Naive thymus-derived CD4-positive, alpha-beta T cell (primary cell): ENCODE data around the gene EIF3CL. TPM values are rescaled to one million over a fixed set of nuclear protein-coding genes. Genes with fewer than 3 reads are reported as not detected.
A peak's percentile ranks its signal among the peaks of the same experiment; 100 is the strongest.
"Not testable (repeated sequence)": the region's sequence is repeated elsewhere in the genome, so short reads cannot be mapped to it uniquely, and the experiment has no call there.

ENCODE experiments used
- ATAC-seq: fragments of 150-1000 bp; cut with Tn5 transposase; 2 replicates; pipeline ENCODE4 v1.10.0; 2021; ENCODE audit warnings: mild to moderate bottlenecking, moderate library complexity
- CTCF ChIA-PET: fragments of 350-600 bp; sonication (Branson Sonifier 250); formaldehyde crosslinking; loops from one replicate; lab custom pipeline; 2021; ENCODE audit warnings: antibody characterized with exemption; lab: Charles Lee
- POLR2A ChIA-PET: fragments of 350-600 bp; sonication (Branson Sonifier 250); formaldehyde crosslinking; loops from one replicate; lab custom pipeline; 2021; ENCODE audit warnings: antibody characterized with exemption, inconsistent platforms; lab: Charles Lee
- DNase-seq, 9 donors: peaks; one replicate each; pipeline versions ENCODE4 v3.0.0 to v3.0.0-alpha.2; 2020 to 2022; ENCODE audit warnings: mixed read lengths in 1 of 9
- H3K27ac ChIP-seq: one replicate; pipeline ENCODE4 v1.7.0; 2013; ENCODE audit warnings: mild to moderate bottlenecking, low read depth, low read length, moderate library complexity
- H3K27me3 ChIP-seq, 2 donors: one replicate each; pipeline ENCODE4 v1.7.0; 2013; ENCODE audit warnings: low read length in 2 of 2, mild to moderate bottlenecking in 2 of 2, moderate library complexity in 2 of 2; ENCODE audit not compliant: control insufficient read depth in 2 of 2, insufficient read depth in 2 of 2
- H3K36me3 ChIP-seq, 3 experiments: 1 replicate in 2 of 3; 2 replicates in 1 of 3; pipeline ENCODE4 v1.7.0; 2013; ENCODE audit warnings: low read length in 3 of 3, mild to moderate bottlenecking in 3 of 3, moderate library complexity in 1 of 3; ENCODE audit not compliant: insufficient read depth in 3 of 3, control insufficient read depth in 2 of 3
- H3K4me1 ChIP-seq, 2 donors: one replicate each; pipeline ENCODE4 v1.7.0; 2013; ENCODE audit warnings: low read length in 2 of 2, mild to moderate bottlenecking in 2 of 2, moderate library complexity in 1 of 2; ENCODE audit not compliant: control insufficient read depth in 2 of 2, insufficient read depth in 2 of 2
- H3K4me3 ChIP-seq: 2 replicates; pipeline ENCODE4 v1.7.0; 2013; ENCODE audit warnings: mild to moderate bottlenecking, low read length
- H3K9me3 ChIP-seq, 3 experiments: 1 replicate in 2 of 3; 2 replicates in 1 of 3; pipeline ENCODE4 v1.7.0; 2013; ENCODE audit warnings: low read length in 3 of 3; ENCODE audit not compliant: control insufficient read depth in 2 of 3
- H3K27ac Mint-ChIP-seq, 9 donors: one replicate each; pipeline ENCODE4 v1.8.0; 2020 to 2022; ENCODE audit warnings: mixed read lengths in 9 of 9, mild to moderate bottlenecking in 8 of 9, moderate library complexity in 5 of 9, inconsistent platforms in 2 of 9
- H3K27me3 Mint-ChIP-seq, 5 donors: one replicate each; pipeline ENCODE4 v1.8.0; 2021 to 2022; ENCODE audit warnings: mixed read lengths in 5 of 5, mild to moderate bottlenecking in 1 of 5
- H3K36me3 Mint-ChIP-seq, 5 donors: one replicate each; pipeline ENCODE4 v1.8.0; 2020 to 2022; ENCODE audit warnings: mixed read lengths in 5 of 5, mild to moderate bottlenecking in 3 of 5, inconsistent platforms in 1 of 5
- H3K4me1 Mint-ChIP-seq, 7 donors: one replicate each; pipeline ENCODE4 v1.8.0; 2020 to 2022; ENCODE audit warnings: mixed read lengths in 7 of 7, mild to moderate bottlenecking in 3 of 7, inconsistent platforms in 1 of 7
- H3K4me3 Mint-ChIP-seq, 10 donors: one replicate each; pipeline ENCODE4 v1.8.0; 2020 to 2022; ENCODE audit warnings: mild to moderate bottlenecking in 10 of 10, mixed read lengths in 10 of 10, moderate library complexity in 6 of 10, inconsistent platforms in 2 of 10
- H3K9me3 Mint-ChIP-seq, 11 donors: one replicate each; pipeline ENCODE4 v1.8.0; 2020 to 2022; ENCODE audit warnings: mixed read lengths in 11 of 11, mild to moderate bottlenecking in 4 of 11, inconsistent platforms in 1 of 11, moderate library complexity in 1 of 11
- intact Hi-C, 2 donors: fragments of 100-400 bp; cut with micrococcal nuclease; formaldehyde crosslinking; loops; one replicate each; pipeline ENCODE4 v1.15.1; 2023
- polyA plus RNA-seq, 2 donors: library from polyadenylated mRNA; unstranded; fragments of 300-500 nt; fragmentation: Illumina TruSeq; gene quantifications; one replicate each; pipeline ENCODE4 v1.2.3, GENCODE V29; 2021
- total RNA-seq, 6 experiments: library from RNA in 5 of 6; stranded (reverse) in 5 of 6; gene quantifications; 1 replicate in 5 of 6; 2 replicates in 1 of 6; pipeline ENCODE4 v1.2.3 and lab custom pipeline; 2021 to 2026

EIF3CL gene
- total and polyA plus RNA-seq, 7 experiments from 2014 or later, result 14.4 to 78.4 (median 37.0) TPM

DNA sequence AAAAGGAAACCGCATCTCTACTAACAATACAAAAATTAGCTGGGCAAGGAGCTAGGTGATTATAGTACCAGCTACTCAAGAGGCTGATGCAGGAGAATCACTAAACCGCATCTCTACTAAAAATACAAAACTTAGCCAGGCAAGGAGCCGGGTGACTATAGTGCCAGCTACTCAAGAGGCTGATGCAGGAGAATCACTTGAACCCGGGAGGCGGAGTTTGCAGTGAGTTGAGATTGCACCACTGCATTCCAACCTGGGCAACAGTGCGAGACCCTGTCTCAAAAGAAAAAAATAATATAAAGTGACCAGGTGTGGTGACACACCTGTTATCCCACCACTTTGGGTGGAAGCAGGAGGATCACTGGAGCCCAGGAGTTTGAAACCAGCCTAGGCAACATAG, 65.4 kb downstream of the EIF3CL start:
- H3K27me3 Mint-ChIP-seq, H3K4me1 Mint-ChIP-seq, H3K27ac ChIP-seq, H3K27me3 ChIP-seq, H3K4me1 ChIP-seq, H3K9me3 Mint-ChIP-seq, H3K9me3 ChIP-seq, DNase-seq, POLR2A ChIA-PET, H3K27ac Mint-ChIP-seq, H3K36me3 ChIP-seq, H3K4me3 Mint-ChIP-seq, intact Hi-C loops, ATAC-seq, H3K4me3 ChIP-seq, H3K36me3 Mint-ChIP-seq, CTCF ChIA-PET: not testable (repeated sequence)

DNA sequence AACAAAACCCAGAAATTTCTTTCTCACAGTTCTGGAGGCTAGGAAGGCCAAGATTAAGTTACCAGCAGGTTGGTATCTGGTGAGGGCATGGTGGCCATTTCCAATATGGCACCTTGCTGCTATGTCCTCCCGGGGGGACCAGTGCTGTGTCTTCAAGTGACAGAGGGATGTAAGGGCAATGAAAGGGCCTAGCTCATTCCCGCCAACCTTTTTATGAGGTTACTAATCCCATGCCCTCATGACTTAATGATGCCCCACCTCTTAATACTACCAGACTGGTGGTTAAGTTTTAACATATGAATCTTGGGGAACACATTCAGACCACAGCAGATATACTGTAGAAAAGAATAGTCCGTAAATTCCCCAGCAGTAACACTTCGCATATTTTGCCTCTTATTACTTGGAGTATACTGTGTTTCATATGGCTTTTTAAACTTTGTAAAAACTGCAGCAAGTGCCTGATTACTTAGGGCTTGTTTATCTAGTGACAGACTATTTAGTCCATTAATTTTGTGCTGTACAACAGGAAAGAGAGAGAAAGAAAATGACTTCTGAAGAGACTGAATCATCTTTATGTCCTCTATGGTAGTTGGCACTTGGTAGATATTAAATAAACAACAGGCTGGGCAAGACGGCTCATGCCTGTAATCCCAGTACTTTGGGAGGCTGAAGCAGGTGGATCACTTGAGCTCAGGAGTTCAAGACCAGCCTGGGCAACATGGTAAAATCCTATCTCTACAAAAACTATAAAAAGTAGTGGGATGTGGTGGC, 66.5 kb downstream of the EIF3CL start:
- POLR2A ChIA-PET, DNase-seq, H3K36me3 Mint-ChIP-seq, H3K4me1 Mint-ChIP-seq, CTCF ChIA-PET, H3K9me3 ChIP-seq, H3K36me3 ChIP-seq, H3K27me3 Mint-ChIP-seq, H3K4me1 ChIP-seq, H3K4me3 Mint-ChIP-seq, H3K27ac Mint-ChIP-seq, ATAC-seq, H3K4me3 ChIP-seq, H3K9me3 Mint-ChIP-seq, H3K27me3 ChIP-seq, H3K27ac ChIP-seq, intact Hi-C loops: not testable (repeated sequence)

DNA sequence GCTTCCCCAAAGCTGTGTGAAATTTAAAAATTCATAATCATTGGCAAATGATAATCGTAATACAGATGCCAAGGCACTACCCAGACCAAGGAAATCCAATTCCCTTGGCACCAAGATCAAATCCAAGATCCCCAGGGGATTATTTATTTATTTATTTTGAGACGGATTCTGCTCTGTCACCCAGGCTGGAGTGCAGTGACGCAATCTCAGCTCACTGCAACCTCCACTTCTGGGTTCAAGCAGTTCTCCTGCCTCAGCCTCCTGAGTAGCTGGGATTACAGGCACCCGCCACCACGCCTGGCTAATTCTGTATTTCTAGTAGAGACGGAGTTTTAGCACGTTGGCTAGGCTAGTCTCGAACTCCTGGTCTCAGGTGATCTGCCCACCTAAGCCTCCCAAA, 68.0 kb downstream of the EIF3CL start:
- H3K9me3 Mint-ChIP-seq, H3K27ac Mint-ChIP-seq, CTCF ChIA-PET, H3K27me3 Mint-ChIP-seq, H3K4me3 Mint-ChIP-seq, H3K36me3 Mint-ChIP-seq, H3K4me3 ChIP-seq, ATAC-seq, H3K9me3 ChIP-seq, intact Hi-C loops, H3K27me3 ChIP-seq, H3K27ac ChIP-seq, H3K36me3 ChIP-seq, POLR2A ChIA-PET, H3K4me1 ChIP-seq, H3K4me1 Mint-ChIP-seq, DNase-seq: not testable (repeated sequence)

DNA sequence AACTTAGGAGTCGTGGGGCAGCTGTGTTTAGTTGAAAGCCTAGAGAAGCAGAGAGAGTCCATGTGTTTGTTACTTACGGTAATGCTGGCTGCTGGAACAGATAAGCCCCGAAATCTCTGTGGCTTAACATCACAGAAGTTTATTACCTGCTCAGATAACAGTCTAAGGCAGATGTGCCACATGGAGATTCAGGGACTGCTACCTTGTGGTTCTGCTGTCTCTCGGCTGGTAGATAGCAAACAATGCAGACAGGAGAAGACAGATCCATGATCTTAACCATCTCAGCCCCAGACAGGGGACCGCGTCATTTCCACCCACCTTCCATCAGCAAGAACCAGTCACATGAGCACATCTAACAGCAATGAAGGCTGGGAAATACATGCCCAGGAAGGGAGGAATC, 71.0 kb downstream of the EIF3CL start:
- H3K4me1 ChIP-seq, H3K4me1 Mint-ChIP-seq, H3K27ac ChIP-seq, intact Hi-C loops, H3K36me3 Mint-ChIP-seq, H3K4me3 ChIP-seq, H3K9me3 ChIP-seq, H3K27me3 ChIP-seq, DNase-seq, H3K36me3 ChIP-seq, POLR2A ChIA-PET, ATAC-seq, CTCF ChIA-PET, H3K4me3 Mint-ChIP-seq, H3K27me3 Mint-ChIP-seq, H3K9me3 Mint-ChIP-seq, H3K27ac Mint-ChIP-seq: not testable (repeated sequence)

DNA sequence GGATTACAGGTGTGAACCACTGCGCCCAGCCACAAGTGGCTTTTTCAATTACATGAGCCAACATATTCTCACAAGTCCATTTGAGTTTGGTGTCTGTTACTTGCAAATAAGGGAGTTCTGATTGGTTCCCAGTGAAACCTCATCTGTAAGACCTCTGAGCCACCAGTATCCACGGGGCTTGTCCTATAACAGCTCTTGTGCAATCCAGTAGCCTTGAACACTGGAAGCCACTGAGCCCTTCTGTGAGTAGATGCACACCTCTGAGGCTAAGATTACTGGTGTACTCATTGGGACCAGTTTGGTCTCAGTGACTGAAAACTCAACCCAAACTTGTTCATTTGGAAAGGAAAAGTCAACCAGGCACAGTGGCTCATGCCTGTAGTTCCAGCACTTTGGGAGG, 72.7 kb downstream of the EIF3CL start:
- DNase-seq, H3K27me3 ChIP-seq, ATAC-seq, H3K4me1 Mint-ChIP-seq, H3K9me3 ChIP-seq, POLR2A ChIA-PET, H3K4me1 ChIP-seq, H3K4me3 Mint-ChIP-seq, H3K4me3 ChIP-seq, H3K27ac Mint-ChIP-seq, H3K36me3 ChIP-seq, H3K36me3 Mint-ChIP-seq, CTCF ChIA-PET, intact Hi-C loops, H3K27ac ChIP-seq, H3K9me3 Mint-ChIP-seq, H3K27me3 Mint-ChIP-seq: not testable (repeated sequence)

DNA sequence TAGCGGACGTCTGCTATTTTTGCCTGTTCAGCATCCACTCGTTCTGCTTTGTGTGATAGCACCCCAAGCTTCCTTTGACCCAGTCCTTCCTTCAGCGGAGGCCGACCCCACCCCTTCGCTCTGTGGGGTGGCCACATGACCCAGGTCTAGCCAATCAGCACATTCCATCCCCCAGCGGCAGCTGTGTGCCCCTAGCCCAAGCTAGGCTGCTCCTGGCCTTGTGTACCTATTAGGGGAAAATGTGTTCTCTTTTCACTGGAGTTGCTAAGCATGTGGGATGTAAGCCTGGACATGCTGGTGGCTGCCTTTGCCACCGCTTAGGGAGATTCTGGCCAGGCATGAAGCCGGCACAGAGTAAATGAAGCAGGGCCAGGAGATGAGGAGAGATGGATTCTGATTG, 73.4 kb downstream of the EIF3CL start:
- H3K36me3 ChIP-seq, H3K9me3 Mint-ChIP-seq, H3K4me3 Mint-ChIP-seq, POLR2A ChIA-PET, H3K4me3 ChIP-seq, H3K27ac Mint-ChIP-seq, H3K4me1 Mint-ChIP-seq, H3K27ac ChIP-seq, H3K9me3 ChIP-seq, H3K36me3 Mint-ChIP-seq, H3K27me3 Mint-ChIP-seq, H3K4me1 ChIP-seq, intact Hi-C loops, H3K27me3 ChIP-seq, CTCF ChIA-PET: not testable (repeated sequence)
- peak; percentile 73 for ATAC-seq
- peak in 1 of 9 donors; percentile 30 for DNase-seq
